NCI-H524 treated with DMSO at 0.1 percent for 48 hours (cell line): ENCODE results near the gene RIMOC1.
"Not testable (repeated sequence)": the region's sequence is repeated elsewhere in the genome, so short reads cannot be mapped to it uniquely, and the experiment has no call there.

Source experiments
- DNase-seq: peaks from one replicate; lab custom pipeline; 2025; lab: John Stamatoyannopoulos, UW

RIMOC1 gene

GRCh38 chr5:41891066-41891707 is 13.0 kb upstream of the RIMOC1 start:
- no peak for DNase-seq

GRCh38 chr5:41892031-41892430 is 12.1 kb upstream of the RIMOC1 start:
- DNase-seq, result no peak

GRCh38 chr5:41893074-41893851 is 10.9 kb upstream of the RIMOC1 start:
- DNase-seq, result no peak

DNA sequence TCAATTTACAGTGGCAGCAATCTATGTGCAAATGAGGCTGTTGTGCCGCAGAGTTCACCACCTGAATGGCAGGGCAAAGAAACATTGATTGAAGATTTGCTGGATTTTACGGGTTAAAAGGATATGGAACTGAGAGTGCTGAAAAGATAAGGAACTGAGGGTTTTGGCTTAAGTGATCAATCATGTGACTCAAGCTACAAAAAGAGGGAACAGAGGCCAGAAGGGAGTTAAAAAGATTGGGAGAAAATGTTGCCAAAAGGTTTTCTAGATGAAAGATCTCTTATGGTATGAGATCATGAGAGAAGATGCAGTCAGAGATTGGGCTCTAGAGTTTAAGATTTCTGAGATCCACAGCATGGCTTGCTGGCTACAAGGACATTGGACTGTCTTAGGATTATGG is 7.9 kb upstream of the RIMOC1 start:
- DNase-seq, result no peak

DNA sequence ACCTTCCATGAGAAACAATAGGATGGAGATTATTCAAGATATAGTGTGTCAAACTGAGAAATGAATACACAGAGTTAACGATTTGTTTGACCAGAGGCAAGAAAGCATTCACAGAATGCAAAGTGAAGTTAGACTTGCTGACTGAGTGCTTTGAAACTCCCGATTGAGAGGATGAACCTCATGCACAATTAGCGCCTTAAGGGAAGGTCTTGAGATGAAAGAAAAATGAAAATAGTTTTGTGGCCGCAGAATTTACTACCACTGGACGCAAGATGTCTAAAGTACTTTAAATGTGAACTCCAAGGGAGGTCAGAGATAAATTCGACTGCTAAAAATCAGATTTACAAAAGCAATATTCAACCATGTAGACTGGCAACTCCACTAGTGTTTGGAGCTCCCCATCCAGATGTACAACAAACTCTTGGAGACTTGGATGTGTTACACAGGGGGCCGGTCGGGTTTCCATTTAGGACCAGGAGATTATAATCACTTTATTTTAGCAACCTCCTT is 707 bp upstream of the RIMOC1 start:
- DNase-seq, result no peak

DNA sequence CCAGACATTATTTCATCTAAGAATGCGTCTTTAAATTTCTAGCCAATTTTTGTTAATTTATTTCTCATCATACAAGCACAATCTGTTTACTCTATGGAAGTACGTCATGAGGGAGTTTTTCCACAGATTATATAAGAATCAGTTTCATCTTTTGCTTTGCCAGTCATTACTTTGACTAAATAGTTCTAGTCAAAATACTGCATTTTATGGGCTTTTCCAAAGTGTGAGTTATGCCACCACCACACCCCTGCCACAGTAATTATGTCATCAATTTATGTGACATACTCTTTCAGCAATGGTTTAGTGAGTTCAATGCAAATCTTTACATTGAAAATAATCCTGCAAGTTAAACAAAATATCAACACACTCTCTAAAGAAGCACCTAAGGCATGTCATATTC is 2.0 kb downstream of the RIMOC1 start:
- DNase-seq, result no peak

DNA sequence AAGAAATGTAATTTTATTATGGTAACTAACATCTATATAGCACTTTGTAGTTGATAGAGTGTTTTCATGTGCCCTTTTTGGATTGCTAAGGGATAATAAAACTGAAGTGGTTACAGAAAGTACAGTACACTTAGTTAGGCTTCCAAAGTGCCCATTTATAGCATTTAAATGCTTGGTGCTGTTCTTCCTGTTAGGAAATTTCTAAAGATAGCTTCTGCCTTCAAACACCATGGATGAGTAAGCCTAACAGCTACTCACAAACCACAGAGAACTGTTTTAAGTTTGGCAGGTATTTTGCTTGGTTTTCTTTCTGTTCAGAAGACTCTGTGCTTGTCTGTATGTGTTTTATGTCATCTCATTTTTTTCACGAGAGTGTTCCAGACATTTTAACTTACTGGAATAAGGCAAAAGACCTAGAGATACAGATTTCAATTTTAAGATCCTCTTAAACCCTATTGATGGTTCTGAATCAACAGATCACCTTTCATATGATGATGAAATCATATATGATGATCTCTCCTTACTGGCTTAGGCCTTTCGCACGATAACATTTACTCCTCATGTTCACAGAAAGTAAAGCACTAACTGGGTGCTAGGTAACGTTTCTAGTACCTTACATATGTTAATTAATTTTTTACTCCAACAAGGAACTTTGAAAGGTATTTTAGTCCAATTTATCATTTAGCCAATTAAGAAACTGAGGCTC is 4.4 kb downstream of the RIMOC1 start:
- no peak for DNase-seq

DNA sequence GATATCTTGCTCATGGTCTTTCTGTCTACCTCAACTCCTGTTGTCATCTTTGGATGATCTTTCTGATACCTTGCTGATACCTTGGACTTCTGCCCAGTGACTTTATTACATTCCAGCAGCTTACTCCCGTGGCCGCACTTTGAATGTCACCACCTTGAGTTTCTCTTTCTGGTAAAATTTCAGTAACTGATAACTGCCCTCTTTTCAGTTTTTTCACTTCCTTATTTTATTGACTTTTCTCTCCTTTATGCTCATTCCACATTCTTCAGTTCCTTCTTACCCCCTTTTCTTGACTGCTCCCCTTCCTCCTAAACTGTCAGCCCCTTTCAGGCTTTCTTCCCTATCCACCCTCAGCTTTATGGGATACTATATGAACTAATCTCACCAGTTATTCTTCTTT is 14.0 kb downstream of the RIMOC1 start:
- no peak for DNase-seq

GRCh38 chr5:41921166-41921565 is 17.0 kb downstream of the RIMOC1 start:
- no peak for DNase-seq

GRCh38 chr5:41921874-41922273 is 17.7 kb downstream of the RIMOC1 start:
- no peak for DNase-seq

DNA sequence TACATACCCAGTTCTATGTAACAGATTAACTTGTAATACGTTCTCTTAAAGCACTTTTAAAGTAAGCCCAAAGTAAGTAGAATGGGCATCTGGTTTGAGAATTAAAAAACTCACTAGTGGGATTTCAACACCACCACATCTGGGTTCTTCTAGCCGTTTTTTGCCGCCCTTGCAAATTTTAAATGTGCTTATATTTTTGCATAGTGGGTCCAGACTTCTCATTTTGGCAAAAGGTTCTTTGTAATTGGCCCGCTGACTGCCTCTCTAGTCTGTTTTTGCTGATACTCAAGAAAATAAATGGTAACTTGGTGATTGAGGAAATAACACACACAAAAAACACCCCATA is 20.4 kb downstream of the RIMOC1 start:
- no peak for DNase-seq

DNA sequence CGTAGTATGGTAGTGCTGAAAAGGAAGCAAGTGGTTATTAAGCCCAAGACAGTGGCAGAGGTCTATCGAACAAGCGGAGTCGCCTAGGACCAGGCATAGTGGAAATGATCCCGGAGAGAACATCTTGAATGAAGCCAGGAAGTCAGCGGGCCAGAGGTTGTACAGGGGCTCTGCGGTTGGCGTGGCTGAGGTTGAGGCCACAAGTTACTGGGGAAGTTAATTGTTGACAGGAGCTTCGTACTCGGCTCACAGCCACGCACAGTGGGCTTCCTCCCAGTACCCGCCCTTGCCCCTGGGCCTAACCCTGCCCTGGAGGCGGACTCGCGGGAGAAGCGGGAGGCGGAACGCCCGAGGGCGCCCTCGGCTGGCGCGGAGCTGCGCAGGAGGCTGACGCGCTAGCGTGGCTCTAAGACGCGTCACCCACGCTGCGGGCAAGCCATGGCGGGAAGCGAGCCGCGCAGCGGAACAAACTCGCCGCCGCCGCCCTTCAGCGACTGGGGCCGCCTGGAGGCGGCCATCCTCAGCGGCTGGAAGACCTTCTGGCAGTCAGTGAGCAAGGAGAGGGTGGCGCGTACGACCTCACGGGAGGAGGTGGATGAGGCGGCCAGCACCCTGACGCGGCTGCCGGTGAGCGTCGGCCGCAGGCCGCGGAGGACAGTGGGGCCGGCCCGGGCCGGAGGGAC is 20.9 kb downstream of the RIMOC1 start, which contains the start of gene FBXO4:
Gene FBXO4 (plus strand): TSS at position 410 of the 683 bp plus-strand sequence. CDS start 29 bp downstream, at position 439.
- peak; percentile 21 for DNase-seq

DNA sequence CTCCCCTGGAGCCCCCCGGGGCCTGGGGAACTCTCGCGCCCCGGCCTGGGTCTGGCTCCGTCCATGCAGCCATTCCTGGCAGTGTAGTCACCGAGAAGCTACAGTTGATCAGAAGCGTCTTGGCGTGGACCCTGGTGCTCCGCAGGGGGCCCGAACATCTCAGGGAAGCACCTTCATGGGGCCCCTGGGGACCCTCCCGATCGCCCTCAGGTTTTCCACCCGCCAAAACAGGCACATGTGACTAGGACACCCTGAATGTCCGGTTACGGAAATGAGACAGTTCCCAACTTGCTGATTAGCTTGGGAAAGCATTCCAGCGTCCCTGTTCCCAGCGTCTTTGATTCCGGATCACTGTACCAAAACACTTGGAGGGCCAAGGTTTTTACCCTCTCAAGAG is 21.4 kb downstream of the RIMOC1 start:
- no peak for DNase-seq

- DNase-seq, result no peak
These were observed 23.5 kb downstream of the RIMOC1 start for GRCh38 chr5:41927604-41928003.

- DNase-seq, result no peak
These were observed 24.9 kb downstream of the RIMOC1 start for GRCh38 chr5:41929035-41929434.

DNA sequence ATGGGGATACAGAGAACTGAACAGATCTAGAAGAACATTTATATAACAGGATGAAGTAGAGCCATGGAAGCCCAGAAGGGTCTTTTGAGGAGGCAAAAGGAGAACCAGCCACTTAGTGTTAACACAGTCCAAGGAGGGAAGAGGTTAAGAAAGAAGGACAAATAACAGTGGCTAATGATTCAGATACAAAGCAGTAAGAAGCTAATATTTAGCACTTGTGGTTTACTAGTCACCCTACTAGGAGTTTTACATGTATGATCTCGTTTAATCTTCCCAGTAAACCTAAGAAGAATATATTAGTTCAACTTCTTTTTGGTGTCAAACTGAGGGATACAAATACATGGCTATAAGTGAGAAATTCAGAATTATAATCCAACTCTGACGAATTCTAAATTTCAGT is 28.6 kb downstream of the RIMOC1 start:
- DNase-seq, result no peak

DNA sequence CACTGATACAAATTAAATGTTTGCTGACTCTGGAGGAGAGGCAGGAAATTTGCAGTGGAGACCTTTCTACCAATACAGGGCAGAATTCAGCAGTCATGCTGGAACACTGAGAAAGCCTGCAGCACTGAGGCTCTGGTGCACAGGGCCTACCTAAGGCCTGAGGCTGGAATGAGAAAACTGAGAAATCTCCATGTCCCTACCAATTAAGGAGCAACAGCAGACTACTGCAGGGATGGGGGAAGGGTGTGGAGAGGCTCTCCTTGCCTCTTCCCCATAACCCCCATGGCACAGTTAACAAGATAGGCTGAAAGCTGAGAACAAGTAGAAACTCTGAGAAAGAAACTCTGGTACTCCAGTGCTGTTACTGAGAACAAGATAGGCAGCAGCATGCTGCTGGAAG is 31.4 kb downstream of the RIMOC1 start:
- no peak for DNase-seq

DNA sequence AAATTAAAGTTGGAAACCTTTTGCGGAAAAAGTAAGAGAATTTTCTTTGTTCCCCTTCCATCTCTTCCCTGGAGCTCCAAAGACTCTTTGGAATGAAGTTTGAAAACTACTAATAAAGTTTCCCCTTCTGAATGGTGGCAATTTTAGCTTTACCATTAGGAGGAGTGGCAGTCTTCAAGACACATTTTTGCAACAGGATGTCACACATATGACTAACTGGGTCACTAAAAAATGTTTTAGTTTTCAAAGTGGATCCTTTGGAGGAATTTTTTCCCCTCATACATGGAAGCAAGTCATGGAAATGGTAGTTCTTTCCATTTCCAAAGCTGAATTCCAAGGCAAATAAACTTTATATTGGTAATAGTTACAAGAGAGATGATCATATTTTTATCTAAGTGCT is 36.5 kb downstream of the RIMOC1 start:
- no peak for DNase-seq

- not testable (repeated sequence) for DNase-seq
These were observed 41.3 kb downstream of the RIMOC1 start for GRCh38 chr5:41945332-41945955.

DNA sequence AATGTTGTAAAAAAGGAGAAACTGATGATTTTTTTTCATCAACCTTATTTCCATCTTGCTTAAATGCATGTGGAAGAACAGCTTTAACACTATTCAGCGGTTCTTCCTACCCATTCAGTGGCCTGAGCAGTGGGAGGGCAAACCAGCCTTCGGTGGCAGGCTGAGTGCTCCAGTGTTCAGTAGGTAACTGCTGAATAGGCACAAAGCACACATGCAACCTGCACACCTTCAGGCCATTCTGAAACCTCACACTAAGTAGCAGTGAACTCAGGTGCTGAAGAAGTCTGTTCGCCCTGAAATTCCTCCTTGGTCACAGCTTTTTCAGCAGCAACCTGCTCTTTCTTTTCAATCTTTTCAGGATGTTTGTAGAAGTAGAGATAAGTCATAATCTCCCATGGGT is 47.1 kb downstream of the RIMOC1 start:
- no peak for DNase-seq
